GM21423 (cell line): ENCODE measurements around the gene CAMK2D.
"Not testable (repeated sequence)": the region's sequence is repeated elsewhere in the genome, so short reads cannot be mapped to it uniquely, and the experiment has no call there.

Experiments
- ATAC-seq: cut with Tn5 transposase; IDR thresholded peaks from one replicate; pipeline ENCODE4 v1.9.1; 2021; ENCODE audit warnings: mild to moderate bottlenecking, moderate library complexity; ENCODE audit not compliant: unreplicated experiment

Gene CAMK2D

DNA sequence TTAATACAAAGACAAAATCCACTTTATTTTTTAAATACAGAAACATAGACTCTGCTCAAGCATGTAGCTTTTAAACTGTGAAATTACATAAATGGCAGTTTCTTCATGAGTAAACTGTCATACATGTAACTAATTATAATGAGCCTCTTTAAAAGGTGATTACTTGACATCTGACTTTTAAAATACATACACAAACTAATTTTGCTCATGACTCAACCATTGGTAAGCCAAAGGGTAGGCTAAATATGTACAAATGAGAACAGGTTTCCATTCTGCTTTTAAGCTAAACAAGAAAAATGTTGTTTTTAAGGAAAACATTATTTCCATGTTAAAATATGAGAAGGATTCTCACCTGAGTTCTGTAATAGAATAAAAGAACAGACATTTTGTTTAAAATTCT is 27.9 kb downstream of the CAMK2D start:
- no peak for ATAC-seq

DNA sequence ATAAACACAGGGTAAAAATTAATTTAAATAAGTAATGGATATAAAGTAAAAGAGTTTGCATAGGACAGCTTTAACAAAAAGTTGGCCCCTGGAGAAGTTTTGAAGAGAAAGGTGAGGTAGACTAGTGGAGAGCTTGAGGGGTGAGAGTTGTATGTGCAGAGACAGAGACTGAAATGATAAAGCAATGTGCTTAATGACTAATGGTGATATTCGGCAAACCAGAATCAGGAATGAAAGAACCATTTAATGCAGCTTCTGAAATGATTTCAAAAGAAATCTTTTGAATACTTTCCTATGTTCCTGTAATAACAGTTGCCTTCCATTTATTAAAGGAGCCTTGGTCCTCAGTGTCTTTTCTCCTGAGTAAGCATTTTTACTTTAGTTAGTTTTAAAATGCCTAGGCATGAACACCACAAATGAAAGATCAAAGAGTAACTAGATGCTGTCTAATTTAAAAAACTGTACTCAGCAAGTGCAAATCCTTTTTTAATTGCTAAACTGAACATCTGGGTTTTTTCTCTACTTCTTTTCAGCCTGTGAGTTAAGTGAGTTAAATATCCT is 28.5 kb downstream of the CAMK2D start:
- no peak for ATAC-seq

DNA sequence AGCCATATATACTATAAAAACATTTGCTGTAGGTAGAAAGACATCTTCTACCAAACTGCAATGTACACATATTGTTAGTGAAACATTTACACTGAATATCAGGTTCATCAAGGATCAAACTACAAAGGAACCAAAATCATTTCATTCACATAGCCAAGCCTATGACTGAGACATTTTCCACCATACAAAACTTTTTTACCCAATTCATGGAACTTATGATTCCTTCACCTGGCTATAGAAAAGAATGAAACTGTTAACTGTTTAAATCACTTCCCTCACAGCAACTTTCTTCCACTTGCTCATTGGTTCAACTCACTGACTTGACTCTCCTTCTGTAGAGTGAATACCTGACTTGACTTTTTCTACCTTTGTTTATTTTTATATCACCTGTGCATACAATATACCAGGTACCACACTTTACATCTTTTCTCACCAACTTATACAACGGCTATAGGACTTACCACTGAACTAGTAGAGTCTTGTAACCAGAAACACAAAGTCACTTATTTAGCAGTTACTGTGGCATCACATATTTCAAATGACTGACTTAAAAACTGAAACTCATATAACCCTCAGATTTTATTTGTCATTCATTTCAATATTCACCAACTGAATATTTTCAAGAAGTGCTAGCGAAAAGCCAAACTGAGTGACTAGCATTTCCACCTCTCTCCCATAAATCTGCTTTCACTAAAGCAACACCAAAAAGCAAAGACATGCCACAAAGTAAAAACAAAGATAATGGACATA is 30.9 kb downstream of the CAMK2D start:
- ATAC-seq: no peak

DNA sequence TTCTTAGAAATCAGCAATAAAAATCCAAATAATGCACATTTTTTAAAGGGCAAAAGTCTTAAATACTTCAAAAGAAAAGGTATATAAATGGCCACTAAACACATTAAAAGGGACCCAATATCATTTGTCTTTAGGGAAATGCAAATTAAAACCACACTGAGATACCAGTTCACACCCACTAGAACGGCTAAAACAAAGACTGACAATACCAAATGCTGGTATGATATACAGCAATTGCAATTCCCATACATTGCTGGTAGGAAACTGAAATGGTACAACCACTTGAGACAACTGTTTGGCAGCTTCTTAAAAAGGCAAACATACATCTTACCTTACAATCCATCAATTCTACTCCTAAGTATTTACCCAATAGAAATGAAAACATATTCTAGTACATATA is 33.7 kb downstream of the CAMK2D start:
- no peak for ATAC-seq

DNA sequence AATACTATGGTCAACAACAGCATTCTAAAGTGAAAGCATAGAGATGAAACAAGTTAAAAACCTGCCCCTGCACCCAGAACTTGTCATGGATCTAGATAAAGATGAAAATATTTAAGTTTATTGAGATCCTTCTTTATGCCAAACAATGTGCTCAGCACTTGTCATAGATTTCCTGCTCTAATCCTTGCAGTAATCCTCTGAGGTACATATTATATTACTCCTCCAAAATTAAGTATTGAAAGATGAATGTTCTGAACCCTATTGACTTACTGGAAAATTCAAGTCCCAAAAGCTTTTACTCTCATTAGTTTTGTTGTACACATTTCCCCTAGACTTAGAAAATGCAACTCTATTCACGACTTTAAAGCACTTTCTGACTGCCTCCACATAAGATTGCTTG is 35.6 kb downstream of the CAMK2D start:
- no peak for ATAC-seq

DNA sequence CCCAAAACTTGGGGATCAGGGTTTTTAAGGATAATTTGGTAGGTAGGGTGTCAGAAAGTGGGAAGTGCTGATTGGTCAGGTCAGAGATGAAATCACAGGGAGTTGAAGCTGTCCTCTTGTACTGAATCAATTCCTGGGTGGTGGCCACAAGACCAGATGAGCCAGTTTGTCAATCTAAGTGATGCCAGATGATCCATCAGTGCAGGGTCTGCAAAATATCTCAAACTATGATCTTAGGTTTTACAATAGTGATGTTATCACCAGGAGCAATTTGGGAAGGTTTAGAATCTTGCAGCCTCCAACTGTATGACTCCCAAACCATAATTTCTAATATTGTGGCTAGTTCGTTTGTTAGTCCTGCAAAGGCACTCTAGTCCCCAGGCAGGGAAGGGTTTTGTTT is 43.3 kb downstream of the CAMK2D start:
- ATAC-seq: no peak

DNA sequence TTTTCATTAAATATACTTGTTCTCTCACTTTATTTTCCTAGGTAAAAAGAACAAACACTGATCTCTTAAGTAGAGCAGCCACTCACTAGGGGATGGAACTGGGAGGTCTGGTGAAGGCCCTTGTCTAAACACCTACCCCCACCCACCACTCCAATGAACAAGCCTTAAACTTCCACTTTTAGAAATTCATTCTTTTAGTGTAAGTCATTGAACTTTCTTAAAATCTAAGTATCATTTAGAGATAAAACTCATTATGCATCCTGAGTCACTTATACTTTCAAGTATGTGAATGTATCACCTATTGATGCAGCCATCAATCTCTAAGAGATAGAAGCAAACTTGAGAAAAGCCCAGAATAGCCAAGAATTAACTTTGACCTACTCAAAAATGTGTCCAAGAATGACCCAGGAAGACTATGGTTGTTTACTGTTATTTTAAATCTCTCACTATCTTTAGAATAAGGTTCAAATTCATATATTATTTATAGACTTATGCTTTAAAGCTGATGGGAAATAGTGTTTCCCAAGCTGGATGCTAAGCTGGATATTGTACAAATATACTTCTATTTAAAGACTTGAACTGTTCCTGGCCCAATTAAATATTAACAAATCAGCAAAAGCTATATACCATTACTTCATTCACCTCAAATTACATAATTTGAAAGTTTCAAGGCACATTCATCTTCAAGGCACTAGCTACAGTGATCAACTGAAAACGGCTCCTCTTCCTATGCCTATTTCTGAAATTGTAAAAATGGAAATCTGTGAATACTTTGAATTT is 49.5 kb downstream of the CAMK2D start:
- no peak for ATAC-seq

DNA sequence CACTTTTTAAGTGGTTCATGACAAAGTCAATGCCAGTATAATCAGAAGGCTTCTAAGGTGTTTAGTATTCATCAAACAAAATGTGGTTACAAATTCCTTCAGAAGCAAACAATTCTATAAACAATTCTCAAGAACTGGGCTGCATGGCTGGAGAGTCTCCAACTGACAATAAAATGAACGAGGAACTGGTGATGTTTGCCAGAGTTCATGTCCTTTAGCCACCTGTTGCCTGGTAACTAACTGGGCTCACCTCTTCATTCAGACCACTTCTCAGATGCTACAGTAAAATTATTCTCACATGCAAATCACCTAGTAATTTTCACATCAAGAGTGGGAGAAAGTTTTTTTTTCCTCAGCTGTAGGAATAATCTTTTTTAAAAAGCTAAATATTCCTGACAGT is 53.3 kb downstream of the CAMK2D start:
- ATAC-seq: no peak

DNA sequence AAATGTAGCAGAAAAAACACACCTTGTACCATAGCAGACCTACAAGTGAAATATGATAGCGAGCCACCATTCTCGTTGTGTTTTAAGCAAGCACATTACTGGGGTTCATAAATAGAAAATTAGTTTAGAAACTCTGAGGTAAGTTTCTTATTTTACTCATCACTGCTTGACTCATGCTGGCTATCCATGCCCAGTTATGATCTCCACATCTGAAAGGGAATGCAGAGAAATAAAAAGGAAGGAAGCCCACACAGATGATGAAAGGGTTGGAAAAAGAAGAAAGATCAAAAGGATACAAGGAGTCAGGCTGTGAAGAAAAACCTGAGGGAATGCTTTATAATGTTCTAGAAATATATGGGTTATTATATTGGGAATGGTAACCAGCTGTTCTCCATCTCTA is 54.5 kb downstream of the CAMK2D start:
- ATAC-seq: no peak

DNA sequence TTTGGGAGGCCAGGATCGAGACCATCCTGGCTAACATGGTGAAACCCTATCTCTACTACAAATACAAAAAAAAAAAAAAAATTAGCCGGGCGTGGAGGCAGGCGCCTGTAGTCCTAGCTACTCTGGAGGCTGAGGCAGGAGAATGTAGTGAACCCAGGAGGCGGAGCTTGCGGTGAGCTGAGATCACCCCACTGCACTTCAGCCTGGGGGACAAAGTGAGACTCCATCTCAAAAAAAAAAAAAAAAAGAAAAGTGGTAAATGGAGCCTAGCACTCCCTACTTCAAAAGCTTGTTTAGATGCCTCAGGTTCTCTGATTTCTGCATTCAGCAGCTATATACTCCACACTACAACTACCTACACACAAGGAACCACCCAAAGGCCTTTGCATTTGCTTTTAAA is 56.4 kb downstream of the CAMK2D start:
- not testable (repeated sequence) for ATAC-seq

DNA sequence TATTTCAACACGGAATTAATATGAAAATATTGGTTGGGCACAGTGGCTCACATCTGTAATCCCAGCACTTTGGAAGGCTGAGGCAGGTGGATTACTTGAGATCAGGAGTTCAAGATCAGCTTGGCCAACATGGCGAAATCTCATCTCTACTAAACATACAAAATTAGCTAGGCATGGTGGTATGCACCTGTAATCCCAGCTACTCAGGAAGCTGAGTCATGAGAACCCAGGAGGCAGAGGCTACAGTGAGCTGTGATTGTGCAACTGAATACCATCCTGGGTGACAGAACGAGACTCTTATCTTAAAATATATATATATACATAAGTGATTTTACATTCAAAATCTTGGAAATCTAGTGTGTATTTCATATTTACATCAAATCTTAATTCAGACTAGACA is 58.9 kb downstream of the CAMK2D start:
- ATAC-seq: not testable (repeated sequence)

DNA sequence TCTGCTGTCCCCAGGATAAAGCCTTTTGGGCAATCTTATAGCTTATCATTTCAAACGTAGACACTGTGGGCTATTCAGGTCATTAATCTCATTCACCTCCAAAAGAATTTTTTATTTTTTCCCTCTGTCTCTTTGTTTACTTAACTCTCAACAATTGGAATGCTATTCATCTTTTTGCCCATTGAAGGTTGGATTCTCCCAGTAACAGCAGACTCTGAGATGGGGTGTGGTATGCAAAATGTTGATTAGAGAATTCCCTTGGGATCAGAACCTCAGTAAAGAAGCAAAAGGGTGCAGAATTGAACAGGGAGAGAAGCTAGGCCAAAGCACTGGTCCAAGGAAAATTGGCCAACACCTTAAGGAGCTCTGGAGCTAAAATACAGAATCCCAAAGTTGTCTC is 60.4 kb downstream of the CAMK2D start:
- ATAC-seq: no peak

DNA sequence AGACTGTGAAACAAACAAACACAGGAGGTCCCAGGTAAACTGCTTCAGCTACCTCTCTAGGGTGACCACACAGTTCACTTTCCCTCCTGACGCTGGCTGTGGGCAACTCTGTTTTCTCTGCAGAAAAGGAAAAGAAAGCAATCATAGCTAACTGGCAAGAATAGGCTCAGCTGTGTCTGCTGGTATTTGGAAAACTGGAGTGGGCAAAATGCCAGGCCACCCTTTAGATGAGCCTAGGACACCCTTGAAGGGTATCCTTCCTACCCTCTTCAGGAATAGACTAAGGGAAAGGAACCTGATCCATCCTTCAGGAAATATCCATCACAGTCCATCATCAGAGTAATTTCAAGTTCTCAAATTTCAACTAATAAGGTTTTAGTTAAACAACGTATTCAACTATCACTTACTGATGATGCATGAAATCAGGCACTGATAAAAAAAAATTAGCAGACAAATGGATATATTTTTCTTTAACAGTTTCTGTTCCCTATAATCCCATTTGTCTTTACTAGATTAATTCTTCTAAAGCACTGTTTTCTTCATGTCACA is 60.9 kb downstream of the CAMK2D start:
- no peak for ATAC-seq

DNA sequence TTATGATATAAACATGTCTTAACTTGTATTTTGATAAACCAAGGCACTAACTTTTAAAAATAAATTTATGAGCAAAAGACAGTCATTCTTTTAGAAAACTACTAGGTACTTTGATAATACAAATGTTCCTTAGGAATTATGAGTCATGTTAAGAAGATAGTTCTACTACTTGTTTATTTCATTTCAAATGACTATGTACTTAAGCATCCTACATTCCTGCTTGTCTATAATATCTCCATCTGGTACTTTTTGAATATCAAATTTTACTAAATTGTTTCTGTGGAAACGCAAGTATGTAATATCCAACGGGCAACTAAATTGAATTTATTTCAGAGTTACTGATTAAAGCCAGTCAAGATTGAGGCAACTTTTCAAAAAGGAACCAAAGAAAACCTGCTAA is 61.8 kb downstream of the CAMK2D start:
- no peak for ATAC-seq

DNA sequence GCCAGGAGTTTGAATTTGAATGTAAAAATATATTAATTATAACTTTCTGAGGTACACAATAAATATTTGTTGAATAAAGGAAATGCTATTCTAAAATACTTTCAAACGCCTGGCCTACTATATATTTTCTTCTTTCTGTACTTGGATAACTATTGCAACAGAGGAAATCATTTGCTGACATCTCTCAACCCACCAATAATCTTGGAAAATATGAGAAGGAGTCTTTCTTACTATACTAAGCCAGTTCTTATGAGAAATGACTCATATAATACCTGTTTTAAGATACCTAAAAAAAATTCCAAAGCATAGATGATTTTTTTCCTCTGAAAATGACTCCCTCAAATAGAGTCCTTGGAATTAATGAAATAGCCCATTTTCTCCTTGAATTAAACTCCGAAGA is 64.1 kb downstream of the CAMK2D start:
- no peak for ATAC-seq

DNA sequence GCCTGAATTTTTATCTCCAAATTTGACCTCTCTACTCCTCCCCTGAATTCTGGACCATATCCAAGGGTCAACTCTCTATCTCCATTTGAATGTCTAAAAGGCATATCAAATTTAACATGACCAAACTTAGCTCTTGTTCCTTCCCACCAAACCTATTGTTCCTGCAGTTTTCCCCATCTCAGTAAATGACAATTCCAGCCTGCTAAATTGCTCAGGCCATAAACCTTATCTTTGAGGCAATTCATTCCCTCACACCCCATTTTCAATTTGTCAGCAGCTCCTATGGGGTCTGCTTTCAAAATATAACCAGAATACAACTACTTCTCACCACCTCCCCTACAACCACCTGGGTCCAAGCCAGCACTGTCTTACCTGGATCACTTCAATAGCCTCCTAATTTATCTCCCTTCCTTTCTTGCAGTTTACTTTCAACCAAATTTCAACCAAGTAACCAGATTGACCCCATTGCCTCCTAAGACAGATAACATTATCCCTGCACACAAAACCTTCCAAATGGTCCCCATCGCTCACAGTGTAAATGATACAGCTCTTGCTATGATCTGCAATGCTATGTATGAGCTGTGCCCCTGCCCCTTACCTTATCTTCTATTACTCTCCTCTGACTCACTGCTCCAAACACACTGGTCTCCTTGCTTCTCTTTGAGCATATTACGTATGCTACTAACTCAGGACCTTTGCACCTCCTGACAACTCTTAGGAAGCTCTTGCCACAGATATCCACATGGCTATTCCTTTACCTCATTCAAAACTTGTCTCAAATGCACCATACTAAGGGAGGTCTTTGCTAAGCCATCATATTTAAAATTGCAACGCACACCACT is 66.0 kb downstream of the CAMK2D start:
- no peak for ATAC-seq

DNA sequence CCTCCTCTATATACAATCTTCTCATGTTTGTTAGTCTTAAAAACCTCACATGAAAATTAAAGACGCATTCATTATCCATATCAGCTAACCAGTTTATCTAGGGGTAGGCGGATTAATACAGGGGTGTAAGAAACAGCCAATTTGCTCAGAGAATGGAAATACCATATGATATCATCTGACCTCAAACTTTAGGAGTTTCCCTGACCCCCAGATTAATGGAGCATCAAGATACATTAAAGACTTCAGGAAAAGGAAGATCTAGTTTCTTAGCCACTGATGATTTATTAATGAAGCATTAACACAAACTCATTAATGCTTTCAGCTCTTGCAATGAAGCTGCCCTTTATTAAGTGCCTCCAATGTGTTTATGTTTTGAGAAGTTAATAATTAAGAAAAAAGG is 67.5 kb downstream of the CAMK2D start:
- ATAC-seq: no peak

DNA sequence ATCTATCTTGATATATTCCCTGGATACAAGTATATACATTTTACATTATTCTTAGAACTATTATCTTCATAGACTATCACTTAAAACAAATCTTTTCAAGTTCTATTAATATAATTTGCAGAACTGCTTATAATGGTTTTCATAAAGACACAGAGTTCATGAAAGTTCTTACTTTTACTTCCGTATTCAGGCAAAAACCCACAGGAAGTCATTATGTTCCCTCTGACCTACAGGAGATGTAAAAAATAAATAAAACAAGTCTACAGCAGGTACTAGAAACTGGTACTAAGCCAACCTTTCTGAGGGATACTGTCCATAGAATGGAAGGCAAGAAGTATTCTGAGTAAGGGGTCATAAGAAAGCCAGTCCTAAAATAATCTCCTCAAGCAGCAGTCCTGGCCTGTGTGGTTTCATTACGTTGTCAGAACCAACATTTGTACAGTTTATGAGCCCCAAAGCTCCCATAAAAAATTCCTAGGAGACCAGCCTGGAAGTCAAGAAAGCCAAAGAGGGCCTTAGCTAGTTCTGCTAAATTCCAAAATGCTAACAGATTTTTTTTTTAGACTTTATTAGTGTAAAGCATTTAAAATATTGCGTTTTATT is 68.6 kb downstream of the CAMK2D start:
- peak; percentile 81 for ATAC-seq

DNA sequence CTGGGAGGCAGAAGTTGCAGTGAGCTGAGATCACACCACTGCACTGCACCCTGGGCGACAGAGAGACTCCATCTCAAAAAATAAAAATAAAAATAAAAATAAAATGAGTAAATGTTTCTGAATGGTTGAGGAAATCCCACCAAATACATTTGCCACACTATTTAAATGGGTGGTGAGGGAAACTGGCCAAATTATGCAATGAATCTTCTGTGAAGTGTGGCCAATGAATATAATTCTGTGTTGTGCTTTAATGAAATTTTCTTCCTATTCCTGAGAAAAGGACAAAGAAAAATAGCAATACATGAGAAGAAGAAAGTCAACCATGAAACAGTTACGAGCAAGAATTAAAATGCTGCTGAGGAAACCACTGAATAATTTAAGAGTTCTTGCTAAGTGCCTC is 69.9 kb downstream of the CAMK2D start:
- no peak for ATAC-seq

DNA sequence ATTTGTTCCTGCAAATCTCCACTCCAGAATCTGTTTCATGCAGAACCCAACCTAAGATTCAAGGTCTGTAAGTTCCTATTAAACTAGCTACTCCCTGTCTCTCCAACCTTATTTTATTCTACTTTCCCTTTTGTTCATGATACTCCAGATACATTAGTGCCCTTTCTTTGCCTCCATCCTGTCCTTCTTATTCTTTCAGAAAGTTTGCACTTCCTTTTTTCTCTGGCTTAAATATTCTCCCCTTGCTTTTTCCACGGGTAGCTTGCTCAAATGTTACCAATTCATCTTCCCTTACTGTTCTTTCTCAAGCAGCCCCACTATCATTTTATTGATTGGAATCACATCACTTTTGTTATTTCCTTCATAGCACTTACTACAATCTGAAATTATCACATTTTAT is 72.1 kb downstream of the CAMK2D start:
- ATAC-seq: no peak
